GM12875 (cell line): ENCODE results near the gene KIF5C.

Source experiments
- H3K4me3 ChIP-seq: one replicate; pipeline ENCODE4 v1.5.1; 2011; ENCODE audit warnings: low read depth, low read length, control low read depth
- TF ChIP-seq, protein P1 (sequence below): IDR thresholded peaks from 2 replicates; pipeline ENCODE4 v1.5.1; 2011; ENCODE audit warnings: low read depth, mild to moderate bottlenecking, control low read depth, inconsistent platforms, low read length, moderate library complexity, borderline replicate concordance; ENCODE audit not compliant: insufficient read depth

Gene KIF5C

DNA sequence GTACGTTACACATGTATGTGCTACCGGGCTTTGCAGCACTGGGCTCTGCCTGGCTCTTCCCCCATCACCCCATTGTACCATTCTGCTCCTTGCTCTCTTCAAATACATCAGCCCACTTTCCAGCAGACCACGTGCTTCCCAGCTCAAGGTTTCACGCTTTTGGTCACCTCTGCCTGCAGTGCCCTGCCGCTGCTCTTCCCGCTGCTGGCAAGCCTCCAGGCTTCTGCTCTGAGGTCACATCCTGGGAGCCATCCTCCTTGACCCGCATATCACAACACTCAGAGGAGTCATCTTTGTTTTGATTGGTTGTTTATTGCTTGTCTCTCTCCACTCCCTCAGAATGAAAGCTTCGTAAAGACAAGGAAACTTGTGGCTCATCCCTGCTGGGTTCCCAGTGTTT lies 34.1 kb downstream of the KIF5C start:
- H3K4me3 ChIP-seq = no peak overlapping the region
- TF ChIP-seq, protein P1, sequence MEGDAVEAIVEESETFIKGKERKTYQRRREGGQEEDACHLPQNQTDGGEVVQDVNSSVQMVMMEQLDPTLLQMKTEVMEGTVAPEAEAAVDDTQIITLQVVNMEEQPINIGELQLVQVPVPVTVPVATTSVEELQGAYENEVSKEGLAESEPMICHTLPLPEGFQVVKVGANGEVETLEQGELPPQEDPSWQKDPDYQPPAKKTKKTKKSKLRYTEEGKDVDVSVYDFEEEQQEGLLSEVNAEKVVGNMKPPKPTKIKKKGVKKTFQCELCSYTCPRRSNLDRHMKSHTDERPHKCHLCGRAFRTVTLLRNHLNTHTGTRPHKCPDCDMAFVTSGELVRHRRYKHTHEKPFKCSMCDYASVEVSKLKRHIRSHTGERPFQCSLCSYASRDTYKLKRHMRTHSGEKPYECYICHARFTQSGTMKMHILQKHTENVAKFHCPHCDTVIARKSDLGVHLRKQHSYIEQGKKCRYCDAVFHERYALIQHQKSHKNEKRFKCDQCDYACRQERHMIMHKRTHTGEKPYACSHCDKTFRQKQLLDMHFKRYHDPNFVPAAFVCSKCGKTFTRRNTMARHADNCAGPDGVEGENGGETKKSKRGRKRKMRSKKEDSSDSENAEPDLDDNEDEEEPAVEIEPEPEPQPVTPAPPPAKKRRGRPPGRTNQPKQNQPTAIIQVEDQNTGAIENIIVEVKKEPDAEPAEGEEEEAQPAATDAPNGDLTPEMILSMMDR = no peak

DNA sequence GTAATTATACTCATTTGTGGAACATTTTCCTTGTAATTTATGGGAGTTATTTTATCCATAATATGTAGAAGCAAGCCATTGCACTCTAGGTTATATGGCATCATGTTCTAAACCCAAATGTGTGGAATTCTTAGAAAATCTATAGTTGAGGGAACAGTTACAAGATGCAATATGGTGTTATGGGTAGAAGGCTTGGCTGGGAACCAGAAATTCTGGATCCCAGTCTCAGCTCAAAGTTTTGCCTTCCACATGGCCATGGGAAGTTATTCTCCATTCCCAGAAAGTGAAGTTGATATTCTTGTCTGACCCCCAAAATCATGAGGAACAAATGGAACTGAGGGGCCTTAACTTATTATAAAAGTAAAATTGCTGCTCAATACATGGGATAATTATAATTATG lies 38.0 kb downstream of the KIF5C start:
- TF ChIP-seq, protein P1 = no peak
- no peak overlapping the region for H3K4me3 ChIP-seq

DNA sequence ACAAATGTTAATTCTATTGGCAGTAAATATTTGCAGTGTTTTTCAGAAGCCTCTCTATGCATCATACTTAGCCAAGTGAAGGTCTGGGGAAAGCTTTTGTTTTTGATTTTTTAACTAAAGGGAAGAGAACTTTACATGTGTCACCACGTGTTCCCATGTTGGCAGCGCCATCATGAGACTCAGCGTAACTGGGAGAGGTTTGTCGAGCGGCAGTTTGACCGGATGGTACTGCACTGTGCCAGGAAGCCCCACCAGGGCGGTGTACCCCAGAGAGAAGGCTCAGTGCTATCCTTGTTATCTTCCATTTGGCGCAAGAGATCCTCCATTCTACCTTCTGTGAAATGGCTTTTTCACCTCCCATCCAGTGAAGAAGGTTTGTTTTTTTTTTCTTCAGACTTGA lies 38.5 kb downstream of the KIF5C start:
- H3K4me3 ChIP-seq = no peak overlapping the region
- TF ChIP-seq, protein P1 = no peak

DNA sequence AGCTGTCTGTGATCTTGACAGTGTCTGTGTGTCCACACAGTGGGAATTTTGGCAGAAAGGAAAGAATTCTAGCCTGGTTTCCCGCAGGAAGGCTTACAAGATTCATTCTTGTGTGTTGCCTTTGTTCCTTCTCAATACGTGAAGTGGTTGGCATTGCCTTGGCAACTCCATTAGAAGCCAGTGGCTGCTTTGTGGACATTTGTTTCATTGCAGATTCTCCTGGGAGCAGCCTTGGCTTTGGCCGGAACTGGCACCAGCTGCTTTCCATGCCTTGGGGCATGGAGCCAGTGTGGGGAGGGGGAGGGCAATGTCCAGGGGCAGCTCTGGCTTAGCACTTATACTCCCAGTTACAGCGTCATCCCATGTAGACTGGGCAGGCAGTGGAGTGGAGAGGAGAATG lies 39.4 kb downstream of the KIF5C start:
- TF ChIP-seq, protein P1 = no peak

DNA sequence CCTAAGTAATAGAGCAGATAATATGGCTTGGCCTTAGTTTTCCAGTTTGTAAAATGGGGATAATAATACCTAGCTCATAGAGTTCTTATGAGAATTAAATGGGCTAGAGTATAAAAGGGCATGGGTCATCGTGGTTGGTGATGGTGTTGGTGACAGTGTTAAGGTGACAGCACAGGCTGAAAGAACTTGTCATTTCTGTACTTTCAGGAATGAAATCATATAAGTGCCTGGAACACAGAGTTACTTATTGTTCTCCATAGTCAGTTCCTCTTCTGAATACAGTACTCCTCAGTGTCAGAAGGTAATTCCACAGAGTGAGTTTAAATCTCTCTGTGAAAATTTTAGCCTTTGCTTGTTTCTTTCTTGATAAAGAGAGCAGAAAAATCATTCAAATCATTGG lies 42.4 kb downstream of the KIF5C start:
- TF ChIP-seq, protein P1 = no peak
- H3K4me3 ChIP-seq = no peak overlapping the region

More for the DNA sequence above, 39.4 kb downstream of the KIF5C start:
- no peak overlapping the region for H3K4me3 ChIP-seq

DNA sequence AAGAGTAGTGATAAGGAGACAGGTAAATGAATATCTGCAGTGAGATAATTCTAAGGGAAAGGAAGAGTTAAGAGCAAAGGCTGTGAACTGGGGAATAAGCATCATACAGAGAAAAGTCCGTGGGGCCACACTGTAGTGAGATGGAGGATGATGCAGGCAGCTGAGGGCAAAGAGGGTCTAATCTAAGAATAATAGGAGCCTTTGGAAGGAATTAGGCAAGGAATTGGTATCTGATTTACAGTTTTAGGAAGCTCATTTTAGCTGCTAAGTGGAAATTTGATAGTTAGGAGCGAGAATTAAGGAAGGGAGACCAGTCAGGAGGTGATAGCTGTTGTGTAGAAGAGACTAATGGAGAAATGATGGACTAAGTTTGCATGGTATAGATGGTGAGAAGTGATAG lies 43.5 kb downstream of the KIF5C start:
- TF ChIP-seq, protein P1 = no peak
- no peak overlapping the region for H3K4me3 ChIP-seq

DNA sequence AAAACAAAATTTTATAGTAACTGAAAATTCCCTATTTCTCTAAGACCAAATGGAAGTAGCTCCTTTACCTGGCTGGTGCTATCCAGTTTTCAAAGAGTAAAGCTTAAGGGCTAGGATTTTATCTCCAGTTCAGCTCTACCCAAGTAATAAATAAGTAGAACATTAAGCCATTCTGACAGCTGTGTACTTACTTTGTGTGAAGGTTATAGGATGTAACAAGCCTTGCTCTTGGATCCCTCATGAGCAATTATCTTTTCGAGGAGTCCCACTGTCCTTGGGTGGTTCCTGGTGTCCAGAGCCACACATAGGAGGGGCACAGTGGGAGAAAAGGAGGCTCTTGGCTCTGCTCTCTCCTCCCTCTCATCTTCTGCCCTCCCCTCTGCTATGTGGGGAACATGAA lies 45.5 kb downstream of the KIF5C start:
- TF ChIP-seq, protein P1 = no peak
- no peak overlapping the region for H3K4me3 ChIP-seq
